Measurements from ENCODE around the gene AKR1B1.
A peak's percentile ranks its signal among the peaks of the same experiment; 100 is the strongest.

Gene AKR1B1

DNA sequence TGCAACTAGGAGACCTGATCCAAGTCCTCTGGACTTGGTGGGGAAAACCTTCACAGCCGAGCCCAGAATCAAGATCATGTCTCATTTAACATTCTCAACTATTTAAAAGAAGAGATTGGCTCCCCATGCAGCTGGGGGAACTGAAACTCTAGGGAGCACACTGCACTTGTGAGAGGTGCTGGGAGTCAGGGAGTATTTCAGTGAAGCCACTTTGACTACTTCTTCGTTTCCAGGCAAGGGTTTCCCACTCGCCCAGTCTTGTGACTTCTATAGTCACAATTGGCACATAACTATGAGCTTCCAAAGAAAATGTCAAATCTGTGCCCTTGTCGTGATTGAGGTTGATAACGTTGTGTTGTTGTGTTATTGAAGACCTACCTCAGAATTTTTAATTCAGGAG lies 62.9 kb downstream of the AKR1B1 start:
- ChIA-PET POLR2A (no interaction called here), CTCF (interaction anchor here (0.5 to 1.2 kb wide), 4 partner anchors 25 to 432 kb away, joined by 3 to 4 read pairs (median 3); no protein-coding TSS in a partner anchor)
- TF ChIP-seq ZNF785 (tag by site-specific recombination; IDR thresholded peaks at IDR 0.05) = no peak
- no peak for TF ChIP-seq ZNF214 (tag by site-specific recombination; IDR thresholded peaks at IDR 0.05; ENCODE audit: borderline replicate concordance)
- no peak for TF ChIP-seq ZNF155 (tag by site-specific recombination; IDR thresholded peaks at IDR 0.05)
- TF ChIP-seq ZNF274 (IDR thresholded peaks at IDR 0.05; ENCODE audit: low read length) = no peak
- TF ChIP-seq ZNF274 (tag by site-specific recombination; IDR thresholded peaks at IDR 0.05; ENCODE audit: borderline replicate concordance) = no peak
- TF ChIP-seq ZNF169 (tag by site-specific recombination; IDR thresholded peaks at IDR 0.05) = no peak
- TF ChIP-seq ZNF626 (tag by site-specific recombination; IDR thresholded peaks at IDR 0.05) = no peak
- no peak for TF ChIP-seq ZNF610 (tag by site-specific recombination; IDR thresholded peaks at IDR 0.05; ENCODE audit: borderline replicate concordance)
- H3K27ac ChIP-seq (ENCODE audit: extremely low read depth, low read depth, low read length) = no peak overlapping the region
- no peaks in the 10 kb centered on the region for H3K4me1 ChIP-seq (ENCODE audit: control insufficient read depth, insufficient read depth, low read length)
- no peaks in the 10 kb centered on the region for H3K9me3 ChIP-seq (ENCODE audit: control insufficient read depth, insufficient read depth, low read depth, low read length)
- H3K36me3 ChIP-seq (ENCODE audit: control insufficient read depth in 2 of 2, insufficient read depth in 1 of 2, low read length in 2 of 2) = no peaks in the 10 kb centered on the region
- H3K4me3 ChIP-seq (ENCODE audit: low read depth, low read length) = no peak overlapping the region

DNA sequence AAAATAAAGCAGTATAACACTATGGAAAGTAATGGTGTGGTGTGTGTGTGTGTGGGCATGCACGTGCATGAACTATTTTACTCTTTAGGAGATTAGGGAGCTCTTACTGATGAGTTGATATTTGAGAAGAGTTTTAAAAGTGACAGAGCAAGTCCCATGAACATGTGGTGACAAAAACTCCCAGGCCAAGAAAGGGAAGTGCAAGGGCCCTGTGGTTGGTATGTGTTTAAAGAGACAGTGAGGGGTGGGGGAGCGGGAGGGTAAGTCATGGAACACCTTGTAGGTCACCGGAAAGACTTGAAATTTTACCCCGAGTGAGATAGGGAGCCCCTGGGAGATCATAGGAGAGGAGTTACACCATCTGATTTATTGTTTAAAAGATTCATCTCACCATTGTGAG lies 63.3 kb downstream of the AKR1B1 start:
- Histone ChIP-seq H3K36me3 (ENCODE audit: control insufficient read depth in 2 of 2, insufficient read depth in 1 of 2, low read length in 2 of 2) (no peaks in the 10 kb centered on the region), H3K4me1 (ENCODE audit: control insufficient read depth, insufficient read depth, low read length) (no peaks in the 10 kb centered on the region), H3K9me3 (ENCODE audit: control insufficient read depth, insufficient read depth, low read depth, low read length) (no peaks in the 10 kb centered on the region), H3K27ac (ENCODE audit: extremely low read depth, low read depth, low read length) (no peak overlapping the region), H3K4me3 (ENCODE audit: low read depth, low read length) (no peak overlapping the region)
- TF ChIP-seq ZNF776 (tag by site-specific recombination; IDR thresholded peaks at IDR 0.05; ENCODE audit: borderline replicate concordance) (no peak), ZNF623 (tag by site-specific recombination; IDR thresholded peaks at IDR 0.05) (peak; percentile 64)
- TF ChIP-seq, protein P1, sequence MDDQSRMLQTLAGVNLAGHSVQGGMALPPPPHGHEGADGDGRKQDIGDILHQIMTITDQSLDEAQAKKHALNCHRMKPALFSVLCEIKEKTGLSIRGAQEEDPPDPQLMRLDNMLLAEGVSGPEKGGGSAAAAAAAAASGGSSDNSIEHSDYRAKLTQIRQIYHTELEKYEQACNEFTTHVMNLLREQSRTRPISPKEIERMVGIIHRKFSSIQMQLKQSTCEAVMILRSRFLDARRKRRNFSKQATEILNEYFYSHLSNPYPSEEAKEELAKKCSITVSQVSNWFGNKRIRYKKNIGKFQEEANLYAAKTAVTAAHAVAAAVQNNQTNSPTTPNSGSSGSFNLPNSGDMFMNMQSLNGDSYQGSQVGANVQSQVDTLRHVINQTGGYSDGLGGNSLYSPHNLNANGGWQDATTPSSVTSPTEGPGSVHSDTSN (CRISPR knock-in tag; IDR thresholded peaks at IDR 0.05) = no peak
- ChIA-PET CTCF (interaction anchor here (0.5 to 1.2 kb wide), 2 partner anchors 25 to 37 kb away, joined by 3 read pairs; no protein-coding TSS in a partner anchor), POLR2A (no interaction called here)

DNA sequence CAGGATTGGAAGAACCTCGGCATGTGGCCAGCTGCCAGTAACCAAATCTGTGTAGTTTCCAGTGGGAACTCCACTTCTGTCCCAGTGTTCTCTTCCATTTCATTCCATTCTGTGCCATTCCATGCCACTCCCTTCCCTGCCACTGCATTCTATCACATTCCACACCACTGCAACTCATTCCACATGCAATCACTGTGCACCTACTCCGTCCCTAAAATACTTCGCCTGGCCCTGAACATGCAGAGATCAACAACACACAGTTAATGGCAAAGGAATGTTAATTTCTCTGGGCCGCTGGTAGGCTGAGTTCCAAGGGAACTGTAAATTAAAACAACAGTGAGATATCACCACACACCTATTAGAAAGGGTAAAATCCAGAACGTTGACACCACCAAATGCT lies 64.8 kb downstream of the AKR1B1 start:
- ChIA-PET POLR2A (no interaction called here), CTCF (interaction anchor here (0.7 to 1.3 kb wide), 2 partner anchors 20 to 153 kb away, joined by 3 read pairs; no protein-coding TSS in a partner anchor)
- Histone ChIP-seq H3K27ac (ENCODE audit: extremely low read depth, low read depth, low read length) (no peak overlapping the region), H3K9me3 (ENCODE audit: control insufficient read depth, insufficient read depth, low read depth, low read length) (no peaks in the 10 kb centered on the region), H3K36me3 (ENCODE audit: control insufficient read depth in 2 of 2, insufficient read depth in 1 of 2, low read length in 2 of 2) (no peaks in the 10 kb centered on the region), H3K4me1 (ENCODE audit: control insufficient read depth, insufficient read depth, low read length) (no peaks in the 10 kb centered on the region), H3K4me3 (ENCODE audit: low read depth, low read length) (no peak overlapping the region)
- TF ChIP-seq ZNF394 (tag by site-specific recombination; IDR thresholded peaks at IDR 0.05; ENCODE audit: borderline replicate concordance) = no peak
- no peak for TF ChIP-seq SCRT1 (tag by site-specific recombination; IDR thresholded peaks at IDR 0.05; ENCODE audit: borderline replicate concordance)
- TF ChIP-seq ZNF174 (tag by site-specific recombination; IDR thresholded peaks at IDR 0.05) = no peak
- TF ChIP-seq, protein P2, sequence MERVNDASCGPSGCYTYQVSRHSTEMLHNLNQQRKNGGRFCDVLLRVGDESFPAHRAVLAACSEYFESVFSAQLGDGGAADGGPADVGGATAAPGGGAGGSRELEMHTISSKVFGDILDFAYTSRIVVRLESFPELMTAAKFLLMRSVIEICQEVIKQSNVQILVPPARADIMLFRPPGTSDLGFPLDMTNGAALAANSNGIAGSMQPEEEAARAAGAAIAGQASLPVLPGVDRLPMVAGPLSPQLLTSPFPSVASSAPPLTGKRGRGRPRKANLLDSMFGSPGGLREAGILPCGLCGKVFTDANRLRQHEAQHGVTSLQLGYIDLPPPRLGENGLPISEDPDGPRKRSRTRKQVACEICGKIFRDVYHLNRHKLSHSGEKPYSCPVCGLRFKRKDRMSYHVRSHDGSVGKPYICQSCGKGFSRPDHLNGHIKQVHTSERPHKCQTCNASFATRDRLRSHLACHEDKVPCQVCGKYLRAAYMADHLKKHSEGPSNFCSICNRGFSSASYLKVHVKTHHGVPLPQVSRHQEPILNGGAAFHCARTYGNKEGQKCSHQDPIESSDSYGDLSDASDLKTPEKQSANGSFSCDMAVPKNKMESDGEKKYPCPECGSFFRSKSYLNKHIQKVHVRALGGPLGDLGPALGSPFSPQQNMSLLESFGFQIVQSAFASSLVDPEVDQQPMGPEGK (tag by site-specific recombination; IDR thresholded peaks at IDR 0.05) = no peak
- TF ChIP-seq ZNF776 (tag by site-specific recombination; IDR thresholded peaks at IDR 0.05; ENCODE audit: borderline replicate concordance) = no peak
- TF ChIP-seq ZFHX2 (tag by site-specific recombination; conservative IDR thresholded peaks at IDR 0.05) = no peak
- TF ChIP-seq ZBTB17 (tag by site-specific recombination; IDR thresholded peaks at IDR 0.05) = no peak
- no peak for TF ChIP-seq HOXD13 (CRISPR knock-in tag; IDR thresholded peaks at IDR 0.05; ENCODE audit: borderline replicate concordance)
- TF ChIP-seq ZSCAN30 (tag by site-specific recombination; IDR thresholded peaks at IDR 0.05) = no peak
- no peak for TF ChIP-seq ZNF169 (tag by site-specific recombination; IDR thresholded peaks at IDR 0.05)
- TF ChIP-seq ZNF510 (tag by site-specific recombination; IDR thresholded peaks at IDR 0.05; ENCODE audit: insufficient replicate concordance) = no peak
- TF ChIP-seq GLIS2 (tag by site-specific recombination; IDR thresholded peaks at IDR 0.05) = no peak
- no peak for TF ChIP-seq ZNF175 (tag by site-specific recombination; IDR thresholded peaks at IDR 0.05)
- no peak for TF ChIP-seq ZNF350 (tag by site-specific recombination; IDR thresholded peaks at IDR 0.05)
- no peak for TF ChIP-seq MYNN (tag by site-specific recombination; IDR thresholded peaks at IDR 0.05; ENCODE audit: borderline replicate concordance)
- TF ChIP-seq KLF7 (tag by site-specific recombination; IDR thresholded peaks at IDR 0.05; ENCODE audit: borderline replicate concordance) = no peak
